HCT116 (cell line): ENCODE results near the gene JAK3. TPM values are rescaled to one million over a fixed set of nuclear protein-coding genes. Genes with fewer than 3 reads are reported as not detected.

Experiments
- ATAC-seq: fragments of 200-7000 bp; cut with Tn5 transposase; 2 replicates; pipeline ENCODE4 v1.9.1; 2020; ENCODE audit warnings: mild to moderate bottlenecking, moderate library complexity
- BruUV-seq: library from RNA; stranded (reverse); fragments of 400-500 nt; replicated peaks from 2 replicates; lab custom pipeline; 2021; lab: Mats Ljungman, UMichigan
- CTCF ChIA-PET: fragments of 300-600 bp; sonication (Branson Sonifier 250); formaldehyde crosslinking; loops from one replicate; lab custom pipeline; 2021; ENCODE audit warnings: antibody characterized with exemption; lab: Charles Lee
- POLR2A ChIA-PET: fragments of 300-600, 350-600 bp; sonication (Branson Sonifier 250); formaldehyde crosslinking; loops from one replicate; lab custom pipeline; 2021; ENCODE audit warnings: antibody characterized with exemption; lab: Charles Lee
- RAD21 ChIA-PET, 2 experiments: fragments of 300-600 bp; sonication (Branson Sonifier 250); formaldehyde crosslinking; loops; one replicate each; lab custom pipeline; 2023; ENCODE audit warnings: low total read pairs in 2 of 2; ENCODE audit not compliant: uncharacterized antibody in 2 of 2, unreplicated experiment in 2 of 2, low non-redundant PET in 1 of 2; lab: Charles Lee
- DNase-seq: peaks from one replicate; pipeline ENCODE4 v3.0.0-alpha.2; 2010; ENCODE audit warnings: low read depth, low spot score
- H2AFZ ChIP-seq: fragments of 200-600 bp; shearing (Covaris generic), sonication (generic); 2 replicates; pipeline ENCODE4 v1.6.1; 2017; ENCODE audit warnings: low read depth, mixed run types, mixed read lengths, antibody characterized with exemption, low read length; ENCODE audit not compliant: poor library complexity, severe bottlenecking
- H3K27ac ChIP-seq: 2 replicates; pipeline ENCODE4 v1.5.1; 2012; ENCODE audit warnings: low read depth, low read length
- H3K27me3 ChIP-seq: fragments of 200-600 bp; sonication (generic); 2 replicates; pipeline ENCODE4 v1.6.1; 2016; ENCODE audit warnings: mixed run types, low read length, mixed read lengths; ENCODE audit not compliant: insufficient read depth
- H3K36me3 ChIP-seq, 2 experiments: fragments of 200-500 bp in 1 of 2; fragments of 200-600 bp in 1 of 2; sonication (Bioruptor generic) in 1 of 2; sonication (generic) in 1 of 2; 2 replicates each; pipeline versions ENCODE4 v1.5.1 to v1.6.1; 2014 to 2016; ENCODE audit warnings: low read length in 2 of 2, inconsistent platforms in 1 of 2, mixed read lengths in 1 of 2, mixed run types in 1 of 2; ENCODE audit not compliant: insufficient read depth in 2 of 2, control insufficient read depth in 1 of 2
- H3K4me1 ChIP-seq, 2 experiments: fragments of 200-600 bp in 1 of 2; sonication (generic) in 1 of 2; 2 replicates each; pipeline versions ENCODE4 v1.5.1 to v1.6.1; 2012 to 2017; ENCODE audit warnings: low read length in 2 of 2, inconsistent platforms in 1 of 2, mild to moderate bottlenecking in 1 of 2, mixed read lengths in 1 of 2, mixed run types in 1 of 2, moderate library complexity in 1 of 2; ENCODE audit not compliant: insufficient read depth in 2 of 2, control insufficient read depth in 1 of 2
- H3K4me2 ChIP-seq: fragments of 200-600 bp; sonication (generic); 2 replicates; pipeline ENCODE4 v1.6.1; 2017; ENCODE audit warnings: mixed run types, low read length, mixed read lengths
- H3K4me3 ChIP-seq, 2 experiments: fragments of 200-600 bp in 1 of 2; sonication (generic) in 1 of 2; replicated peaks in 1 of 2; 2 replicates each; pipeline ENCODE4 v1.5.1; 2011 to 2016; ENCODE audit warnings: low read length in 2 of 2, control low read depth in 1 of 2, low read depth in 1 of 2, mild to moderate bottlenecking in 1 of 2, mixed read lengths in 1 of 2, mixed run types in 1 of 2
- H3K79me2 ChIP-seq: fragments of 200-600 bp; sonication (generic); 2 replicates; pipeline ENCODE4 v1.6.1; 2017; ENCODE audit warnings: mild to moderate bottlenecking, mixed run types, low read length, moderate library complexity, mixed read lengths; ENCODE audit not compliant: insufficient read depth
- H3K9ac ChIP-seq: fragments of 200-600 bp; sonication (generic); 2 replicates; pipeline ENCODE4 v1.6.1; 2016; ENCODE audit warnings: low read length, mixed read lengths
- H3K9me2 ChIP-seq: fragments of 200-600 bp; sonication (generic), shearing (Covaris generic); 2 replicates; pipeline ENCODE4 v1.6.1; 2017; ENCODE audit warnings: mixed run types, mild to moderate bottlenecking, moderate library complexity; ENCODE audit not compliant: insufficient read depth
- H3K9me3 ChIP-seq, 2 experiments: fragments of 200-500 bp in 1 of 2; fragments of 200-600 bp in 1 of 2; sonication (Bioruptor generic) in 1 of 2; sonication (generic) in 1 of 2; 2 replicates each; pipeline ENCODE4 v1.6.1; 2014 to 2017; ENCODE audit warnings: low read length in 2 of 2, mixed read lengths in 2 of 2, inconsistent platforms in 1 of 2, low read depth in 1 of 2, mild to moderate bottlenecking in 1 of 2, mixed run types in 1 of 2, moderate library complexity in 1 of 2; ENCODE audit not compliant: control insufficient read depth in 1 of 2, insufficient read depth in 1 of 2
- H4K20me1 ChIP-seq: fragments of 200-600 bp; sonication (generic), shearing (Covaris generic); 2 replicates; pipeline ENCODE4 v1.6.1; 2017; ENCODE audit warnings: mixed run types, mild to moderate bottlenecking, moderate library complexity; ENCODE audit not compliant: insufficient read depth
- CBX3 ChIP-seq: IDR thresholded peaks from 2 replicates; pipeline ENCODE4 v1.6.1; 2012; ENCODE audit warnings: low read depth
- EGR1 ChIP-seq: IDR thresholded peaks from 2 replicates; pipeline ENCODE4 v1.6.1; 2012; ENCODE audit warnings: low read depth
- EZH2 ChIP-seq: fragments of 200-600 bp; sonication (generic); IDR thresholded peaks from 2 replicates; pipeline ENCODE4 v1.6.1; 2017; ENCODE audit warnings: antibody characterized with exemption, mixed run types
- EZH2phosphoT487 ChIP-seq: fragments of 200-600 bp; IDR thresholded peaks from 2 replicates; pipeline ENCODE4 v1.6.1; 2018; ENCODE audit warnings: antibody characterized with exemption, borderline replicate concordance
- FOSL1 ChIP-seq: IDR thresholded peaks from 2 replicates; pipeline ENCODE4 v1.6.1; 2012; ENCODE audit warnings: low read depth
- JUND ChIP-seq: IDR thresholded peaks from 2 replicates; pipeline ENCODE4 v1.6.1; 2012
- POLR2A ChIP-seq: IDR thresholded peaks from 2 replicates; pipeline ENCODE4 v1.7.0; 2011; ENCODE audit warnings: borderline replicate concordance; ENCODE audit not compliant: insufficient read depth, insufficient read length; ENCODE audit errors: extremely low read depth
- RAD21 ChIP-seq: IDR thresholded peaks from 2 replicates; pipeline ENCODE4 v1.6.1; 2012; ENCODE audit warnings: low read depth, mild to moderate bottlenecking
- REST ChIP-seq: IDR thresholded peaks from 2 replicates; pipeline ENCODE4 v1.6.1; 2012; ENCODE audit warnings: low read depth
- SIN3A ChIP-seq: IDR thresholded peaks from 2 replicates; pipeline ENCODE4 v1.6.1; 2012; ENCODE audit warnings: low read depth
- SP1 ChIP-seq: IDR thresholded peaks from 2 replicates; pipeline ENCODE4 v1.6.1; 2012; ENCODE audit warnings: low read depth
- SRF ChIP-seq: IDR thresholded peaks from 2 replicates; pipeline ENCODE4 v1.6.1; 2012; ENCODE audit warnings: low read depth
- TCF7L2 ChIP-seq: IDR thresholded peaks from 2 replicates; pipeline ENCODE4 v1.7.0; 2011; ENCODE audit warnings: borderline replicate concordance, inconsistent platforms; ENCODE audit not compliant: insufficient read depth, insufficient read length; ENCODE audit errors: extremely low read depth
- ZFX ChIP-seq: fragments of 450-650 bp; IDR thresholded peaks from 2 replicates; pipeline ENCODE4 v1.6.1; 2017
- ZNF274 ChIP-seq: fragments of 200-500 bp; sonication (Bioruptor generic); IDR thresholded peaks from 2 replicates; pipeline ENCODE4 v1.6.1; 2014; ENCODE audit warnings: mild to moderate bottlenecking, low read depth, low read length, inconsistent platforms
- intact Hi-C: fragments of 100-400 bp; cut with micrococcal nuclease; formaldehyde crosslinking; loops from 2 replicates; pipeline ENCODE4 v1.10.0; 2022
- total RNA-seq: library from RNA; stranded (reverse); gene quantifications from one replicate; pipeline ENCODE4 v1.2.1, GENCODE V29; 2021; ENCODE audit not compliant: unreplicated experiment
- TF ChIP-seq, protein P1 (sequence below): IDR thresholded peaks from 2 replicates; pipeline ENCODE4 v1.6.1; 2012

JAK3 gene
- total RNA-seq, 1 experiment from 2014 or later: 5.7 TPM

DNA sequence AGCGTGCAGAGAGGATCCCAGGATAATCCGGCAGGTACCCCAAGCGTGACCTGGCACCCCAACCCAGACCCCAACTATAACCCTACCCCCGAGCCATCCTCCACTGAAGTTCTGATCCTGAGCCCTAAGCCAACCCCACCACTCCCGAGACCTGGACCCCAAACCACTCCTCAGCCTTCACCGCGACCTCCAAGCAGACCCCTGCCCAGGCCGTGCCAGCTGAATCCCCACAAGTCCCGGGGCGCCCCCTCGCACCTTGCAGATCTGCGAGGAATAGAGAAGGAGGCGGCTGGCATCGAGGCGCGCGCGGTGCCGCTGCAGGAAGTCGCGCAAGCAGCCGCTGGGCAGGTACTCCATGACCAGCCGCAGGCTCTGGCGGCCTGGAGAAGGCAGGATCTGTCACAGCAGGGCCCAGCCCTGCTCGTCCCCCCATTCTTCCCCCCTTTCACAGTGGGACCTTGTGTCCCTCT lies 16.3 kb downstream of the JAK3 start:
- ChIA-PET CTCF (interaction anchor here (0.6 to 1.4 kb wide), 10 partner anchors 8 to 390 kb away, joined by 3 to 17 read pairs (median 3); partner anchors contain the start of gene RPL18A), POLR2A (interaction anchor here (0.6 to 2.4 kb wide), 14 partner anchors 11 to 763 kb away, joined by 3 to 37 read pairs (median 4); partner anchors contain the start of genes B3GNT3 and RPL18A)
- Histone ChIP-seq H3K4me1 (peaks cover 15 to 37% of the 10 kb centered on the region in 2 experiments), H3K4me2 (peak overlapping the region; percentile 97), H3K4me3 (peak overlapping the region; percentile 66 to 74), H3K79me2 (no peaks in the 10 kb centered on the region), H3K27me3 (no peaks in the 10 kb centered on the region), H3K9ac (peak overlapping the region; percentile 77), H4K20me1 (no peaks in the 10 kb centered on the region)
- no TSS peak for BruUV-seq
- TF ChIP-seq, protein P1, sequence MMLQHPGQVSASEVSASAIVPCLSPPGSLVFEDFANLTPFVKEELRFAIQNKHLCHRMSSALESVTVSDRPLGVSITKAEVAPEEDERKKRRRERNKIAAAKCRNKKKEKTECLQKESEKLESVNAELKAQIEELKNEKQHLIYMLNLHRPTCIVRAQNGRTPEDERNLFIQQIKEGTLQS: no peak
- TF ChIP-seq SP1 (no peak), TCF7L2 (no peak), SRF (no peak), ZNF274 (no peak), EGR1 (no peak), ZFX (no peak), FOSL1 (no peak), EZH2 (no peak), EZH2phosphoT487 (no peak), REST (no peak), POLR2A (no peak), JUND (no peak), CBX3 (no peak), RAD21 (no peak), SIN3A (no peak)
- TF ChIP-seq, all 23 proteins: peak for 0
- RAD21 ChIA-PET: interaction anchor here in 1 of 2 experiments (0.5 to 0.9 kb wide), 3 partner anchors 14 to 101 kb away, joined by 4 to 7 read pairs (median 5); partner anchors contain the start of gene CCDC124
- intact Hi-C loops: no loop called here
- no peak overlapping the region for H2AFZ ChIP-seq
- no peaks in the 10 kb centered on the region for H3K36me3 ChIP-seq
- no peaks in the 10 kb centered on the region for H3K9me3 ChIP-seq
- DNase-seq (no peak), ATAC-seq (no peak)
- H3K27ac ChIP-seq: peak overlapping the region; percentile 49; the same call in 1 of the 2 replicates
- H3K9me2 ChIP-seq: no peaks in the 10 kb centered on the region
